Activated CD8-positive, alpha-beta memory T cell treated with anti-CD3 and anti-CD28 coated beads, Interleukin-2, amount 50 U/mL, for 24 hours (primary cell): ENCODE data around the gene WIPI1.
A peak's percentile ranks its signal among the peaks of the same experiment; 100 is the strongest.
"Not testable (repeated sequence)": the region's sequence is repeated elsewhere in the genome, so short reads cannot be mapped to it uniquely, and the experiment has no call there.

Experiments
- DNase-seq: peaks from one replicate; pipeline ENCODE4 v3.0.0-alpha.2; 2020; ENCODE audit errors: extremely low read depth

Gene WIPI1, protein sequence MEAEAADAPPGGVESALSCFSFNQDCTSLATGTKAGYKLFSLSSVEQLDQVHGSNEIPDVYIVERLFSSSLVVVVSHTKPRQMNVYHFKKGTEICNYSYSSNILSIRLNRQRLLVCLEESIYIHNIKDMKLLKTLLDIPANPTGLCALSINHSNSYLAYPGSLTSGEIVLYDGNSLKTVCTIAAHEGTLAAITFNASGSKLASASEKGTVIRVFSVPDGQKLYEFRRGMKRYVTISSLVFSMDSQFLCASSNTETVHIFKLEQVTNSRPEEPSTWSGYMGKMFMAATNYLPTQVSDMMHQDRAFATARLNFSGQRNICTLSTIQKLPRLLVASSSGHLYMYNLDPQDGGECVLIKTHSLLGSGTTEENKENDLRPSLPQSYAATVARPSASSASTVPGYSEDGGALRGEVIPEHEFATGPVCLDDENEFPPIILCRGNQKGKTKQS

DNA sequence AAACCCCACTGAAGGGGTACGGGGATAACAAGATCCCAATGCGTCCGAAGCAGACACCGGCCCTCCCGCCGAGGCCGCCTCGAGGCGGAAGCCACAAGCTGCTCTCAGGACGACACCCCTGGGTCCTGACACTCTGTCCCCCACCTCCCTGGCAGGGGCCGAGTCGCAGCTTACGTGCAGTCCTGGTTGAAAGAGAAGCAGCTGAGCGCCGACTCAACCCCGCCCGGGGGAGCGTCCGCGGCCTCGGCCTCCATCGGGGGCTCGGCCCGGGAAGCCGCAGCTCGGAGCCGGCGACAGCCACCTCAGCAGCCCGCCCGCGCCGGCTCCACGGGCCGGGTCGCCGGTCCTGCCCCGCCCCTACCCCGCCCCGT, at the start of gene WIPI1:
Gene WIPI1, minus strand, starts transcription at position 329 of the 371 bp plus-strand sequence. Its CDS starts 75 bp downstream, at position 254.
- no peak for DNase-seq

DNA sequence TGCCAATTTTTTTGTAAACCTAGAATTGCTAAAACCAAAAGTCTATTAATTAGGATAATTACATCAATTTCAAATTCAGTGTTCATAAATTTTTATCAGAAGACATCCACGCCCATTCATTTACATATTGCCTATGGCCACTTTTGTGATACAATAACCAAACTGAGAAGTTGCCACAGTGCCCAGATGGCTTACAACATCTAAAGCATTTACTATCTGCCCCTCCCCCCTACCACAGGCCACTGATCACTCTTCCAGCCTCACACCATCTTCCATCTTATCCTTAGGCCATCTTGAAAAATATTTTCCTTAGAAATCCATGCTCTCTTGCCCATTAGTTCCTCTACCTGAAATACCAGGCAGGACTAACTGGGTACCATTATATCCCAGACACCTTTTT, 48.7 kb upstream of the WIPI1 start:
- DNase-seq: no peak

DNA sequence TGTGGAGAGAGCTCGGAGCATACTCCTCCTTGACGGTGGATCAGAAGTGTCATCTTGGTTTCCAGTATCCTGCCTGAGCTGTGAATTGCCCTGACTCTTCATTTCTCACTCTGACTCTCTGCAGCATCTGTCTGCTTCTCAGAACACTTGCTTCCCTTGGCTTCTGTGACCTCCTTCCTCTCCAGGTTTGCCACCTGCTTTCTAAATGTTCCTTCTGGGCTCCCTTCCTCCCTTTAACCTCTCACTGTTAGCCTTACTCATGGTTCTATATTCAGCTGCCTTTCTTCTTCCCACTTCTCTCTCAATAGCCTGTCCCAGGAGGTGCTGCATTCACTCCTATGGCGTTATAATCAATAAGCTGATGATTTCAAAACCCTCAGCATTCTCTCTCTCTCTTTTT, 43.8 kb upstream of the WIPI1 start:
- no peak for DNase-seq

DNA sequence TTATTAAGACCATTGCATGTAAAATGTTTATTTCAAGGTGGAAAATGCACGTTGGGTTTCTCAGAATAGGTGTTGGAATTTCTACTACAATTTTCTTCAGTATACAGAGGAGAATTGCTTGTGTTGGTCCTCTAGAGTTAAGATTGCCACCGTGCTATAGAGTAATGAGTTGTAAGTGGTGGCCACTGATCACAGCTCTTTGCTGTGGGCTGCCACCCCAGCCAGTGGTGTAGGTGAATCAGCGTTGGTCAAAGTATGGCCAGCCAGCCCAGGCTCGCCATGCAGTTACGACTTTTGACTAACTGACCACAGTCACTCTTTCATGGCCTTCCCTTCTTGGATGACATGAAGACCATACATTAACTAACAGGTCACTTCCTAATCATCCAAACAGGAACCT, 42.3 kb upstream of the WIPI1 start:
- DNase-seq: no peak

DNA sequence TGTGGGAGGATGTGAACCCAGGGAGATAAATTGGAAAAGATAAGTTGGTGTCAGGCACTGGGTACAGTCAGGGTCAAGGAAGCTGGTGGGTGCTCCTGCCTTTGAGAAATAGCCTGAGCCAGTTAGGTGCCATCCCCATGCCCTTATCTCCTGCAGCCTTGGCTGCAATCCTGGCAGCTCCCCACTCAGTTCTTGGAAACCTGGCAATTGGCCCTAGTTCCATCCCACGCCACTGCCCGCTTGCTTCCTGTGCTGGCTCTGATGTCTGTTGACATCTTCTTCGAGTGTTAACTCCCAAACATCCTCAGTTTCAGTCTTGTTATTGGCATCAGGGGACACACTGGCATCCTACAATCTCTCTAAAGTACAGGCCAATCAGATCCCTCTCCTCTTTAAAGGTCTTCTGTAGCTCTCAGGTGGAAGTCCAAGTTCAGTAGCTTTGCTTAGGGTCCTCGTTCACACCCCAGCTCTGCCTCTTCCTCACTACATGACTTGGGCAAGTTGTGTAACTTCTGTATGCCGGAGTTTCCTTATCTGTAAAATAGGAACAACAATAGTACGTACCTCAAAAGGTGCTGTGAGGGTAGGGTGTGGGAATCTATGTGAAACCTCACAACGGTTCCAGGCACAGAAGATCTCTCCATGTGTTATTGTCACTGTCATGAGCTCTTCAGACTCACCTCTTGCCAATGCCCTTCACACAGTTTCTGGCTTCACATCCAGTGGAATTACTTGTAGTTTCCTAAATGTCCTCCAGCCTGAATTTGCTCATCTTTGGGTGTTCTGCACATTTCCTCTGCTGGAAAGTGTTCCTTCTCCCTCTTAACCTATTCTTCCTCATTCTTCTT, 41.4 kb upstream of the WIPI1 start:
- no peak for DNase-seq

DNA sequence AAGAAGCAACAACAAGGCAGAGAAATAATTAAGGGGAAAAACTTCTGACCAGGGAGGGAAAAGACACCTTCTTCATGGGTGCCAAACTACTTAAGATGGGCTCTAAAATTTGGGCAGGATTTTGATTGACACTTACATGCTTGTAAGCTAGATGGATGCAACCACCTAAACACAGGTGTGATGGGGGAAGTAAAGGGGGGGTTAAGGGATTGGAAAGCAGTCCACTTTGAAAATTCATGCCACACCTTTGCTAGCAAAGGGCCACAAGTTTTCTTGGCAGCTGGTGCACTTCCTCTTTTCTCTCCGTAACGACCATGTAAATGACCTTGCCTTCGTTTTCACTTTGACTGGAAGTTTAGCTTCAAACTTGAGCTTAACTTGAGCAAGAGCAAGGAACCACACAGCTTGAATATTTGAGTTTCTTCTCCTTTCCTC, 40.6 kb upstream of the WIPI1 start:
- DNase-seq: no peak

DNA sequence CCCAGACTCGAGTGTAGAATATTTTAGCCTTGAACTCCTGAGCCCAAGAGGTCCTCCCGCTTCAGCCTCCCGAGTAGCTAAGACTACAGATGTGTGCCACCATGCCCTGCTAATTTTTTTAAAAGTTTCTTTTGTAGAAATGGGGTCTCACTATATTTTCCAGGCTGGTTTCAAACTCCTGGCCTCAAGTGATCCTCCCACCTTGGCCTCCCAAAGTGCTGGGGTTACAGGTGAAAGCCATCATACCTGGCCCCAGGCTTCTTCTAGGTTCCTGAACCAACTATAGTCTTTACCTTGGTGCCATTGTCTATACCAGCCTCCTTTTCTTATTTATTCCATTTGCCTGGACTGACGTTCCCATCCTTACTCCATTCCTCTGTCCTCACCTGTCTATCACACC, 37.8 kb upstream of the WIPI1 start:
- no peak for DNase-seq

DNA sequence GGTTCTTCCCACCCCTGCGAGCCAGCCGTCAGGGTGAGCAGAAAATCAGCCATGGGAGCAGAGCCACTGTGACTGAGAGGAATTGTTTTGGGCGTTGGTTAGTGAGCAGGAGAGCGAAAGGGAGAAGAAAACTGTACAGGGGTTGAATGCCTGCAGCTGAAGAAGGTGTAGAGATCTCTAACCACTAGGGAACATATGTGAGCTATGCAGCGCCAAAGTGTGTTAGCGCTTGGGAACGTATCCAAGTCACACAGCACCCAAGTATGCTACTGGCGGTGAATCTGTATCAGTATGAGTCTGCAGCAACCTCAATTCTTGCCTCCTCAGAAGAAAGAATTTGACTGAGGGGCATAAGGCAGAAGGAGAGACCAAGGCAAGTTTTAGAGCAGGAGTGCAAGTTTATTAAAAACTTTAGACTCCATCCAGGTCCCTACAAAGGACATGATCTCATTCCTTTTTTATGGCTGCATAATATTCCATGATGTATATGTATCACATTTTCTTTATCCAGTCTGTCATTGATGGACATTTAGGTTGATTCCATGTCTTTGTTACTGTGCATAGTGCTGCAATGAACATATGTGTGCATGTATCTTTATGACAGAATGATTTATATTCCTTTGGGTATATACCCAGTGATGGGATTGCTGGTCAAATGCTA, 35.2 kb upstream of the WIPI1 start:
- DNase-seq: not testable (repeated sequence)

DNA sequence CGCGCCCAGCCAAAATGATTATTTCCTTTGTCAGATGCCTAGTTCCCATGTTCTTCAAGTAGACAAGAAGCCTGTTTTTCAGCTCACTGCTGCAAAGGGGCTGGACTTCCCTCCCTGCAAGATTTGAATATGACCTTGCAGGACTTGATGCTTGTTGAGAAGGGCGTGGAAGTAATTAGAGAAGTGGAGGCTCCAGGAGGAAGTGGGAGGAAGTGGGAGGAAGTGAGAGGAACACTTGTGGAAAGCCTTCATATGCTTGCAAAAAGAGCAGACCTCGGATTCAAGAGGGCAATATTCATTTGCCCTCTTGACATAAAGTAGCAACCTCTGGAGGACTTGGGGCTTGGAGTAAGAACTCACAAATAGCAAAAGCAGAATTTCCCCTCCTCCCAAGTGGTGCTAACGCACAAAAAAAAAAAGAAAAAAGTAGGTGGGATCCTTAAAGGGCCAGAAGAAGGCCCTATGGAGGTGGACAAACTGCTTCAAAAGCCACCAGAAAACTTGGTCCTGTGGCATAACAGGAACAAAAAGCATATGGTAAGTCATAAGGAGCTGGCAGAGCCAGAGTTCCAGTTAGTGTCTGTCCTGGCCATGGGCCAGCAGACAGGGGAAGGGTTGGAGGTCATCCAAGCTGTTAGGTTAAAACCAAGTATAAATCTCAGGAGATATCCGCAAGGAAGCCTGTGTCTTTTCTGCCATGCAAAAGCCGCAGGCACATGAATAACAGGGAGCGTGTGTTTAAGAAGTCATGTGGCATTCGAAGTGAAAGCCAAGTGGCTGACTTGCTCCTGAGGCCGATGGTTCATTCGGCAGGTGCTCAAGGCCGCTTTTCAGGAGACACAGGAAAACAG, 34.3 kb upstream of the WIPI1 start:
- DNase-seq: no peak

DNA sequence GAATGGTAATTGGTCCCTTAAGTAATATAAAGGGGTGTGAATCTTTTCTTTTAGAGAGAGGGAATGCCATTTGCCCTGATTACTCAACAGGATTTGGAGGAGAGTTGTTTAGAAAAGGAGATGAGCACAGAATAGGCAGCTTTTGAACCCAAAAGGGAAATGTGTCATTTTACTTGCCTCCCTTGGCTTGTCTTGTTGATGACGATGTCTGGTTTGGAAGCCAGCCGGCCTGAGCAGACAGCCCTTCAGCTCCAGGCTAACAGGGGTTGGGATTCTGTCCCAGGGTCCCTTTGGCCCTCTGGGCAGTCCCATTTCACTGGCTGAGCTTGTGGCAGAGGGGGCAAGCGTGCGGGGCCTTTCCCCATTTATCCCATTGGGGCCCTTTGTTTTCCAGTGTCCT, 32.6 kb upstream of the WIPI1 start:
- DNase-seq: no peak

DNA sequence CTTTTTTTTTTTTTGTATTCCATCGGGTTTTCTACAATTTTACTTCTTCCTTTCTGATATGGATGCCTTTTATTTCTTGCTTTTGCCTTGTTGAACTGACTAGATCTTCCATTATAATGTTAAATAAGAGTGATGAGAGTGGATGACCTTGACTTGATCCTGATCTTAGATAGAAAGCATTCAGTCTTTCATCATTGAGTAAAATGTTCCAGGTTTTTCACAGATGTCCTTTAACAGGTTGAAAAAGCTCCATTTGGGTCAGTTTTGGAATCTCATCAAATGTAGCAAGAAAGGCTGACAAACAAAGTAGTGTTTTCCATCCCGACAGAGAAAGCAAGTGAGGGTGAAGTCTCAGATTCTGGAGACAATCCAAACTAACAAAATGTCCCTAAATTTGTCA, 27.2 kb upstream of the WIPI1 start:
- no peak for DNase-seq

DNA sequence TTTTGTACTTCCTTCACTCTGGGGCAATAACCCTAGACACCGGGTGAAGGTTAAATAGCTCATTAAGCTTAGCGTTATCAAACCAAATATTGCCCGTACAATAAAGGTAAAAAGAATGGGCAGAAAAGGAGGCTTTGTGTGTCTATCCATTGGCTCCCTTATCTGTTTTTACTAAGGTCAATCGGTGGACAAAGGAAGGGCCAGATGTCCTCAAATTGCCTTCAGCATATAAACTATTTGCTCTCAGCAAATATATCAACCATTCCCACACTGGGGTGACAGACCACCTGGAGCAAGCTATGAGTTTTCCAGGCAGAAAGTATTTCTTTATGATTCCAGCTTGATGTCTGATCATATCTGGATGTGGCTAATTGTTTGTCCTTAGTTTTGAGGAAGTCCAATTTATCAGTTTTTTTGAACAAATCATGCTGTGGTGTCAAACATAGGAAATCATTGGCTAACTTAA, 25.3 kb upstream of the WIPI1 start:
- no peak for DNase-seq

DNA sequence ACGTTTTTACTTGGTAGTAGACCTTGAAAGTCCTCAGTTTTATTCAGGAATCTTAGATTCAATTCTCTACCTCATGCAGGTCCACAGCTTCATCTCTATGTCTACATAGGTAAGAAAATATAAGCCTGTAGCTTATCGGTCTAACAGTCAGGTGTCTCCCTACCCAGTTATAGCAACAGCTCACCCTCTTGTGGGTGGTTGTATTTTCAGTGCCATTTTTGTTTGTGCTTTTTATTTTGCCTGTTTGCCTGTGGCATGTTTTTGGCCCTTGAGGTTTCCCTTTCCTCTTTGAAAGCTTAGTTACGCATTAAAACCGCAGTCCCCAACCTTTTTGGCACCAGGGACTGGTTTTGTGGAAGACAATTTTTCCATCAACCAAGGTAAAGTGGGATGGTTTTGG, 23.6 kb upstream of the WIPI1 start:
- DNase-seq: no peak

DNA sequence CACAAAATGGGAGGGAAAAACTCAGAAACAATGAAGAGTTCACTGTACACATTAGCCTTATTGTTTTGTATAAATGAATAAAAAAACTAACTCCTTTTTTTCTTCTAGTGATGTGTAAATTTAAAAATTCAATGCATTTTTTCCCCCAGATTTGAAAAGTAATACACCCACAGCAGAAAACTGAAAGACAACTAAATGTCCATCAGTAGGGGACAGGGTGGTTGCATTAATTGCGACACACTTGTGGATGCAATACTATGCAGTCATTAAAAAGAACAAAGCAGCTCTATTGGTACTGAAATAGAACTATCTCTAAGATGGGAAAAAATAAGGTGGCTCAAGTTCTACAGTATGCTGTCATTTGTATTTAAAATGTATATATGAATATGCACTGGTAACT, 13.7 kb upstream of the WIPI1 start:
- DNase-seq: no peak

DNA sequence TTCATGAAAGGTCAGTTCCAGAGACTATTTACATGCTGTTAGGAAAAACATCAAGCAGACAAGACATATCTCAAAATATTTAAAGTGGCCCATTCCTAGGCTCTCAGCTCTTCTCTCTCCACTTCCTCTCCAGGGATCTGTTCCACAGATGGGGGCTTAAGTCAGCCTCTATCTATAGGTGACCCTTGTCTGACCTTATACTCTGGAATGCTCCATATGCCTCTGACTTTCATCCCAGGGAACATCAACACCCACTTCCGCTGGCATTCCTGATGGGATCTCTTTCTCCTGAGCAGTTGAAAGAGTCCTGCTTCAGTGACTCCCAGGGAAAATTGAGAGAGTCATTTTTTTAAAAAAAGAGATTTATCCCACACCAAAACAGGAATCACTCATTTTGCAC, 11.5 kb upstream of the WIPI1 start:
- no peak for DNase-seq

DNA sequence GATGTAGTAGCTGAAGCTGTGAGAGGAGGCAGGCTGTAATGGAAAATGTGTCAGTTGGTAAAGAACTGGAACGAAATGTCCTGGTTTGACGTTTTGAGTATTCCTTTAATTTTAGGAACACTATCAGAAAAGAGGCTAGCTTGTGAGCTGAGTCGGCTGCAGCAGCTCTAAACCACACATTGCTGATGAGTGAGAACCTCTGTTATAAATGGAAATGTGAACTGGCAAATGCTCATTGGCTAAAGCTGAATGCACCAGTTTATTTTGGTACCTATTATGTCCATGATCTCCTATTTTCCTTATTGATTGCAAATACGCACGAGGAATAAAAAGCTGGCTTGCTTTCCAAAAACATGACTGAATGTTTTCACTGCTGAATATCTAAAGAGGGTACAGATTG, 11.0 kb upstream of the WIPI1 start:
- no peak for DNase-seq

DNA sequence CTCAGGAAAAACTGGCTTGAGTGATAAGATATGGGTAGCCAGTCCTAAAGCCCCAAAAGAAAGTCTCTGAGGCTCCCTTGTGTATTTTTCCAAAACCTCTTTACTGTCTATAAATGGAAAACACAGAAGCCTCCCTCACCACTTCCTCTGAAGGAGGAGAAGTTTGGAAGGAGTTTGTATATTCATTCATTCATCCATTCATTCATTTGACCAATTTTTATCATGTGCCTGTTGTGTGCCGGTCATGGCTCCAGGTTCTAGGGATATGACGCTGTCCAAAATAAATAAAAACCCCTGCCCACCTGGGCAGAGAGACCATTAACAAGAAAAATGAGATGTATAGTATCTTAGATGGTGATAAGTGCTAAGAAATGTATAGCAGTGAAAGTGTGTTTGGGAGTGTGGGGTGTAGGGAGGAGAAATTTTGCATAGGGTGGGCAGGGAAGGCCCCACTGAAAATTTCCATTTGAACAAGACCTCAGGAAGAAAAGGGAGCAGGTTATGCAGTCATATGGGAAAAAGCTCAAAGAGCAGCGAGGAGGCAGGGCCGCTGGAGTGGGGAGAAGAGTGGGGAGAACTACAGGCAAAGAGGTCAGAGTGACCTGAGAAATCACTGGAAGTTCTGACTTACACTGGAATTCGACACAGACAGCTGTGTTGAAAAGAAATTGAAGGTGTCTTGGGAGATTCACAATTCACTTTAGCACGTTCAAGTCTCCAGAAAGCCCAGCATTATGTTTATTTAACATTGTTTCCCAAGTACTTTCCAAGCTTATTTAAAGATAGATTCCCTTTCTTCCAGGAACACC, 6.1 kb upstream of the WIPI1 start:
- no peak for DNase-seq

DNA sequence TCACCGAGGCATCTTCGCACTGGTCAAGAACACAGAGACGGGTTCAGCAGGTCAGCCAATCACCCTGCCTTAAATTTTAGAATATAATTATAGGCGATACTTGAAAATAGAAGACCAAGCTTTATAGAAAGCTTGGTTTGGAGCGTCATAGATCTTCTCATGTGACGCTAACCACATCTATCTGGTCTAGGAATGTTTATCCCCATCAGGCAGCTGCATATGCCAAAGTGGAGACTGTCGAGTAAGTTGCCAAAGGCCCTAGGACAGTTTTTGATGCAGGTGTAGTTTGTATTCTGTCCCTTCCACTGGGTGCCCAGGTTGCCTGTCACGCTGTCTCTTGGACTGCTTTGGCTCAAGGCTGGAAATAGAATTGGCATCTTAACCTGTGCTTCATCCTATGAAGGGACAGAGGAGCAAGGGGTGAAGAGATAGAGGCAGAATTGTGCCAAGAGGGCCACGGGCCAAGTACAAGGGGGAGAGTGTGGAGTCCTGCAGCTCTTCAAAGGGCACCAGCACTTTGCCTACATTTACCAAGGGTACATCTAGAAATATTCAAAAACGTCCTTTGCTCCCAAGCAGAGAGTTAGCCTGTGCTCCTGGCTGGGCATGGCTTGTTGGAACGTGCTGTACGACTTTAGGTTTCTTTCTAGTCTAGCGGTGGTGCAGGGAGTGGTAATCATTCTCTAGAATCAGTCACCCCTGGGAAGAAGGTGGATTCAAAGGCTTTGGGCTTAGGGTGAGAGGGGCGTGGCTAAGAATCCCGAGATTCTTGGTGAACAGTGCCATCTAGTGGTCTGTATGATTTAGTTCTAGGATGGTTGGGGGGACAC, 5.3 kb upstream of the WIPI1 start:
- DNase-seq: peak; percentile 35

DNA sequence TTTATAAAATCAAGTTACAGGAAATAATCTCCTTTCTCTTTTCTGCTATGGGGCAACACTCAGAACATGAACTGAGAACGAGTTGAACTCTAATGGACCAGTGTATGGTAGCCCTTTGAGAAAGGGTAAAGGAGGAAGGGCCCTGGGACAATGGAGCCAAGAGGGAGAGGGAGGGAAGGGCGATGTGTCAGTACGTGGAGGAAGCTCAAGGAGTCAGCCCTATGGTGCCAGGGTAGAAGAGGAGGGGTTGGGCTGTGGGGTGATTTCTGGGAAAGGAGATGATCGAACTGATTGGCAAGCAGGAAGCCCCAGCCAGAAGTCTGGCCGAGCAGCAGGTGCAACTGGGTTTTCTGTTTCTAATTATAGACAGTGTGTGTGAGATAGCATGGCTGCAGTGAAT, 4.3 kb upstream of the WIPI1 start:
- DNase-seq: peak; percentile 12

DNA sequence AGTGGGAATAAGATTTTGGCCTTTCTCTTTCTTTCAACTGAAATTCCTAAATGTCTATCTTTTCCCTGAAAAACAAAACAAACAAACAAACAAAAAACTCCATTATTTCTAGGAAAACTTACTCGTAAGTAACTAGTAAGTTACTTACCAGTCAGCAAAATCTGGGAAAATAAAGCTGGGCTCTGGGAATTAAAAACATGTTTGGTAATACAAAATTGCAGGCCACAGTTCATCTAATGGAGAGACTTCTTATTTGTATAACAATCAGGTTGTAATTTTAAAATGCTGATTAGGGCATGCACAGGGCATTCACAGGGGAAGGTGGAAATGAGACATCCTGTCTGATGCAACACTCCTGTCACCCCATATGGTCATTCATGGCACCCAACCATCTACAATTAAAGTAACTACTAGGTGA, 3.8 kb upstream of the WIPI1 start:
- DNase-seq: no peak
